Measurements from ENCODE around the gene KRTAP19-3.
"Not testable (repeated sequence)": the region's sequence is repeated elsewhere in the genome, so short reads cannot be mapped to it uniquely, and the experiment has no call there.

Gene KRTAP19-3

GRCh38 chr21:30491963-30492428 is at the start of gene KRTAP19-3:
Gene KRTAP19-3 (minus strand): TSS chr21:30492013. CDS start chr21:30491957, 56 bp downstream.
- DNase-seq (ENCODE audit: low read depth, low spot score): no peak

DNA sequence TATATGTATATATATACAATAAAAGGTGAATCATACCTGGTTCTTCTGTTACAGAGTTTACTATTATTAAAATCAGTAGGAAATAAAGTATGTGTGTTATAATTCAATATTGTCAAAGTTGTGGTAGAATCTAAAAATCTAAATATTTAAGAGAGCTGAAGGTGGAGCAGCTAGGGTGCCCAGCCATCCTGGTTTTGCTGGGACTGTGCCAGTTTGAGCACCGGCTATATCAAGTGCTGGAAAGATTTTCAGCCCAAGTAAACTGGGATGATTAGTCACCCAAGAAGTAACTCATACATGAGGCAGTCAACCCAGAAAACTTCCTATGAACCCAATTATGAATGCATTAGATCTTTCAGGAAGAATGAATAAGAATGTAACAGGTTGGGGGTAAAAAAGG is 27.1 kb upstream of the KRTAP19-3 start:
- no peak for DNase-seq (ENCODE audit: low read depth, low spot score)

- no peak for DNase-seq (ENCODE audit: low read depth, low spot score)
These were observed 23.9 kb upstream of the KRTAP19-3 start for GRCh38 chr21:30515681-30516080.

DNA sequence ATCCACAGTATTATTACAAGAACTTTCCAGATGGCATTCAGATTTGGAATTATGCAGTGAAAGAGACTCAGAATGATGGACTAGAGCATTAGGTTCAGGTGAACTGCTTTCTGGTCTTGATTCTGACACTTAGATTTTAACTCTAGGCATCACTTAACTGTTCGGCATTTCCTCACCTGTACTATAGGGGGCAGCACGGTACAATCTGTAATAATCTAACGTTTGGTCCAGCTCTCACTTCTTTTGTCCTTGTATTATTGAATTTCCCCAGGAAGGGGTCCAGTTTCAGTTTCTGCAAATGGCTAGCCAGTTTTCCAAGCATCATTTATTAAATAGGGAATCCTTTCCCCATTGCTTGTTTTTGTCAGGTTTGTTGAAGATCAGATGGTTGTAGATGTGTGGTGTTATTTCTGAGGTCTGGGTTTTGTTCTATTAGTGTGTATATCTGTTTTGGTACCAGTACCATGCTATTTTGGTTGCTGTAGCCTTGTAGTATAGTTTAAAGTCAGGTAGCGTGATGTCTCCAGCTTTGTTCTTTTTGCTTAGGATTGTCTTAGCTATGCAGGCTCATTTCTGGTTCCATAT is 13.9 kb upstream of the KRTAP19-3 start:
- not testable (repeated sequence) for DNase-seq (ENCODE audit: low read depth, low spot score)

- DNase-seq (ENCODE audit: low read depth, low spot score): no peak
These were observed 10.2 kb upstream of the KRTAP19-3 start, which contains the start of gene KRTAP19-5 for GRCh38 chr21:30502041-30502440. Gene KRTAP19-5 (minus strand): TSS chr21:30502141. CDS start chr21:30502090, 51 bp downstream.

- DNase-seq (ENCODE audit: low read depth, low spot score): no peak
These were observed 5.3 kb upstream of the KRTAP19-3 start, which contains the start of gene KRTAP19-4 for GRCh38 chr21:30497065-30497464. Gene KRTAP19-4 (minus strand): TSS chr21:30497165. CDS start chr21:30497110, 55 bp downstream.

DNA sequence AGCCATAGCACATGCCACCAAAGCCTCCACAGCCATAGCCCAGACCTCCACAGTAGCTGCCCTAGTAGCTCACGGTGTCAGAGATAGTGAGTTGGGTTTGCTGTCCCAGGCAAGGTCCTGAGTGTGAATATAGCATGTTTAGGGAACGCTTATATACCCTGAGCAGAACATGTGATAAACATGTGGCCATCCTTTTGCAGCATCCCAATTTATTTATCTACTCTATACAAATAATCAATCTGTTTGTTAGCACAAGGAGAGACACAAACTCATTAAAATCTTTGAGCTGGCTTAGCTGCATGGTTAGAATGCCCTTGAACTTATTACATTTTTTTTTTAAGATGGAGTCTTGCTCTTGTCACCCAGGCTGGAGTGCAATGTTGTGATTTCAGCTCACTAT is 4.5 kb downstream of the KRTAP19-3 start, which contains the start of gene KRTAP19-2:
KRTAP19-2 (minus strand) TSS at position 101 of the 400 bp plus-strand sequence; CDS start at position 13, 88 bp downstream.
- no peak for DNase-seq (ENCODE audit: low read depth, low spot score)

- no peak for DNase-seq (ENCODE audit: low read depth, low spot score)
These were observed 5.6 kb downstream of the KRTAP19-3 start for GRCh38 chr21:30486180-30486579.

- no peak for DNase-seq (ENCODE audit: low read depth, low spot score)
These were observed 9.7 kb downstream of the KRTAP19-3 start for GRCh38 chr21:30482130-30482529.

DNA sequence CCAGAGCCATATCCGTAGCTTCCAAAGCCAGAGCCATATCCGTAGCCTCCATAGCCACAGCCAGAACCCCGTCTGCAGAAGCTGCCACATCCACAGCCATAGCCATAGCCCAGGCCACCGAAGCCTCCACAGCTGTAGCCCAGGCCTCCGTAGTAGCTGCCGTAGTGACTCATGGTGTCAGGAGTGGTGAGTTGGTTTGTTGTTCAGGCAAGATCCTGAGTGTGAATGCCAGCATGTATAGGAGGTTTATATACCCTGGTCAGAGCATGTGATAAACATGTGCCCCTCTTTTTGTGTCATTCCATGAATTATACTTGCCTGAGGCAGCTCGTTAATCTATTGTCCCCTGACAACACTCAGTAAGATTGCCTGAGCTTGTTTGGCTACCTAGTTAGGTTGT is 11.7 kb downstream of the KRTAP19-3 start, which contains the start of gene KRTAP19-1:
KRTAP19-1 (minus strand) TSS at position 223 of the 400 bp plus-strand sequence; CDS start at position 173, 50 bp downstream.
- no peak for DNase-seq (ENCODE audit: low read depth, low spot score)

DNA sequence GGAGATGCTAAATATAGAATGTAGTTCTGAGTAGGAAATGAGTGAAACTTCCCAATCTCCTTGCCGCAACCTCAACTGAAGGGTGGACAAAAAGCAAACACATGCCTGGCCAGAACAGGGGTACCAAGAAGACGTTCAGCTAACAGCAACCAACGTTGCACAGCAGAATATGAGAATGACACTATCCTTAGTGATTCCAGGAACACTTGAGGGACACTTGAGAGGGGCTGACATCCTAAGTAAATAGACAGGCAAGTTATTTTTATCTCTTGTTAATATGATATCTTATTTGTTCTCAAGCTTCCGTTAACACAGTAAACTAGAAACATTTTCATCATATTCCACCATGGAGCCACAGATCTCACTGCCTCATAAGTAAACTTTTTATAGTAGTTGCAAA is 12.6 kb downstream of the KRTAP19-3 start:
- DNase-seq (ENCODE audit: low read depth, low spot score): no peak

DNA sequence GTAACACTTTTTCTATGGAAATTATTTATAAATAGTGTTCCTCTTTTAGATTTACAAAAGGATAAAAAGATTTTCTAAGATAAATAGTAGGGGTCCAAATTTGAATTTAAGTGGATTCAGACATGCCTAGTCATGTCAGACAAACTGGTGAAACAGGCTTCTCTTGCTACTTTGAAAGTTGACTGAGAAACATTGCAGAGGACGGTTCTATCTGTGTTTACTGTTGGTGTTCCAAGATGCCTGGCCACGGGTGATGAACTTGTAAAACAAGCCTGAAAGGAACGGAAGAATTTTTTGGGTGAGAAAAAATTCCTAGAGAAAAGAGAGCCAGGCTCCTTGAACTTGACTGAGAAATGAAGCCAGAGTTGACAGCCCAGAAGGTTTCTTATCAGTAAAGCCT is 13.8 kb downstream of the KRTAP19-3 start:
- DNase-seq (ENCODE audit: low read depth, low spot score): no peak

DNA sequence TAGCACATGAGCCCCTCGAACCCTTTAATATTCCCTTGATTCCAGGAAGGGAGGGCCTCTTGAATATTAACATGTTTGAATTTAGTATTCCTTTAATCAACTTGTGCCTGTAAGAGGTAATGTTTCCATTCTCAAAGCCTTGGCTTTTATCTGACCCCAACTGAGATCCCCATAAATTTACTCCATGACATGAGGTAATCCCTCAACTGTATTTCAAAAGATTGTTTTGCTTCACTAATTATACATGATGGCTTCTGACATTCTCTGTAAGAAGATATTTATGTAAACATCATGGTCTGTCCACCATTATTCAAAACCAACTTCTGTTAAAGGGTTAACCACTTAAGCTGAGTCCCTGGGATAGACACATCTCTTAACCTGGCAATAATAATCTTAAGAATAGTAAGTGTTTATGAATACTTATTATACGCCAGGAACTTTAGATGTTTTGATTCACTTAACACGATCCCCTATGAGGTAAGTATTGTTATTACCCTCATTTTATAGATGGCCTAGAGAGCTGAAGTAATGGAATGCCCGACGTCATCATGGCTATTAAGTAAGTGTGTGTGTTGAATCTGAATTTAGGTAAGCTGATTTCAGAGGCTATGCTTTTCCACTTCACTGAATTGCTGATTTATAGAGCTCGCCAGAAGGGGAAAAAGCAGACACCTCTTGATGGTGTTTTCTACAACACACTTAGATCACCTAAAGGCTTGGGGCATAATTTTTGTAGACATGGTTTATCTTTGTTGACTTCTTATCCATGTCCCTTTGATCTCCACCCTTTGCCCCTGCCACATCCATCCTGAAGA is 22.7 kb downstream of the KRTAP19-3 start:
- DNase-seq (ENCODE audit: low read depth, low spot score): no peak

DNA sequence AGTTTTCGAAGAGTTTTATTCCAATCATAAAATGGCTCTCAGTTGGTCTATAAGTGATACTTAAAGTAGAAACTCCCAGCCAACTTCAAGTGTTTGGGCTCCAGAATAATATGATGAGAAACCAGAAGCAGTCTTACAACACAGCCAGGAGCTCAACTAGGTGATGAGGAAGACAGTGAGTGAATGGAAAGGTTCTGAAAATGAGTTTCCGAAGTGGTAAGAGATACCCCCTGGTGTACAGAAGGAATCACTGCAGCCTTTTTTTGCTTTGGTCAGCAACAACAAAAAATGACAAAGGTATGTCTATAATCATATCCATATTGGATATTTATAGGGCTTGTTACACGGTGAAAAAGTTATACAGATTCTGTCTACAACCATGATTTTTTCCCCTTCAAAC is 28.1 kb downstream of the KRTAP19-3 start:
- DNase-seq (ENCODE audit: low read depth, low spot score): no peak

GRCh38 chr21:30448514-30448913 is 43.3 kb downstream of the KRTAP19-3 start:
- DNase-seq (ENCODE audit: low read depth, low spot score): no peak

DNA sequence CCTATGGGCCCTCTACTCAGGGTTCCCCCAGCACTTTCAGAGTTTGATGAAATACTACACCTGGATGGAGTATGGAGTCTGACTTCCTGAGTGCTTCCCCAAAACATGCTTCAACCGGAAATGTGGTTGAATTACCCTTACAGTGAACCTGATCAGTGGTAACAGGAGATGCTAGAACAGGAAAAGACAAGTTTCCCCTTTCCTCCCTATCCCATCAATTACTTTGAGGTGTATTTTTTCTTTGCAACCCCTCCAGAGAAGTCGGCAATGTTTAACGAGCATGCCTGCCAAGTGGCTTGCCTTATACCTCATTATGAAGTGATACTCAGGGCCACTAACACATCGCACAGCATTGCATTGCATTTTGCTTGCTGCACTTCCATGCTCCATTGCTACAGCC is 44.8 kb downstream of the KRTAP19-3 start:
- DNase-seq (ENCODE audit: low read depth, low spot score): no peak

DNA sequence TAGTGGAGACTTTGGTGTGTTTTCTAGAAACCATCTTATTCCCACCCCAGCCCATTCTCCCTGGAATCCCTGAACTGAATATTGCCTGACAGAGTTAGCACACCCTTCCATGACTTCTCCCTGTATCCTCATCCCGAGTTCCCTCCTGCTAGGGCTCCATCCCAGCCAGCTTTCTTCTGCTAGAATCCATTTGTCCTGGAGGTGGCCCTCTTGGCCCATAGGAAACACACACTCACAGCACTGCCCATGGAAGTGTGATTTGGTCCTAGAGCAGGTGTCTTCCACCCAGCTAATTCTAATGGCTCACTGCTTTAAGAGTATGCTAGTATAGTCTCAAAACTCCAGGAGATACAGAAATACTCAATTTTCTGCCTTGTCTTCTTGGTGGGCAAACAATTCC is 47.6 kb downstream of the KRTAP19-3 start:
- no peak for DNase-seq (ENCODE audit: low read depth, low spot score)

- DNase-seq (ENCODE audit: low read depth, low spot score): no peak
These were observed 48.6 kb downstream of the KRTAP19-3 start for GRCh38 chr21:30443226-30443625.

Measured in iPS DF 19.7 (cell line).